ENCODE data around the gene ITGB5.

ITGB5 gene

GRCh38 chr3:124747111-124747981 lies 139.8 kb downstream of the ITGB5 start:
- DNase-seq, result no peak

GRCh38 chr3:124745756-124746155 lies 141.4 kb downstream of the ITGB5 start:
- no peak for DNase-seq

- DNase-seq, result no peak
These were observed 146.1 kb downstream of the ITGB5 start for GRCh38 chr3:124741027-124741426.

GRCh38 chr3:124731760-124732159 lies 155.4 kb downstream of the ITGB5 start:
- DNase-seq, result no peak

- DNase-seq, result no peak
These were observed 156.2 kb downstream of the ITGB5 start for GRCh38 chr3:124730941-124731297.

- DNase-seq, result peak; percentile 68 to 86
These were observed 156.8 kb downstream of the ITGB5 start, which contains the start of gene UMPS for GRCh38 chr3:124730129-124730940. TSS of gene UMPS (plus strand) at chr3:124730452. CDS start at chr3:124730472, 20 bp downstream.

- no peak for DNase-seq
These were observed 164.6 kb downstream of the ITGB5 start for GRCh38 chr3:124722589-124722988.

GRCh38 chr3:124714223-124714853 lies 172.8 kb downstream of the ITGB5 start:
- no peak for DNase-seq
